Liver (tissue), 3 donors: ENCODE measurements around the gene FAM131C.
"Not testable (repeated sequence)": the region's sequence is repeated elsewhere in the genome, so short reads cannot be mapped to it uniquely, and the experiment has no call there.

Experiments
- CTCF ChIP-seq: fragments of 150-350 bp; IDR thresholded peaks from 2 replicates; pipeline ENCODE4 v1.5.1; 2017; ENCODE audit warnings: improper control_type of control experiment, low read depth, low read length; ENCODE audit not compliant: missing input control
- EGR1 ChIP-seq, 2 donors: IDR thresholded peaks; 2 replicates each; pipeline ENCODE4 v1.6.1; 2016 to 2018; ENCODE audit warnings: antibody characterized with exemption in 2 of 2, low read depth in 2 of 2
- TF ChIP-seq, protein P1 (sequence below): IDR thresholded peaks from 2 replicates; pipeline ENCODE4 v1.6.1; 2016; ENCODE audit warnings: antibody characterized with exemption
- donor health status: healthy.
- donor health status: healthy.

DNA sequence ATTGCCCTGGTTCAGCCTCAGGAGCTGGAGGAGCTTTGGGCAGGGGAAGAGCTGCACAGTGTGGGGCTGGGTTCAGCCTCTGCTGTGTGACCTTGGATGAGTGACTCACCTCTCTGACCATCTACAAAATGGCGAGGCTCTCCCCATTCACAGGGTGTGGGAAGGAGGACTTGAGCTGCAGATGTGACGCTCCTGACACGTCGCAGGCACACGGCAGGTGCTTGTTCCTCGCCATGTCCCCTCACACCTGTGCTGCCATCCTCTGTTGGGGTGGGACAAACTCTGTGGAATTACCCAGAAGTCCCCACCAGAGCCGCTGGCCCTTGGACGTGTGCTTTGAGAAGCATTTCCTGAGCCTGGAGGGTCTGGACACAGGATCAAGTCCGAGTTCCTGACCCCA is 52.6 kb downstream of the FAM131C start:
- not testable (repeated sequence) for TF ChIP-seq CTCF; EGR1 (IDR thresholded peaks at IDR 0.05; ENCODE audit: low read depth in 2 of 2)
- TF ChIP-seq, protein P1, sequence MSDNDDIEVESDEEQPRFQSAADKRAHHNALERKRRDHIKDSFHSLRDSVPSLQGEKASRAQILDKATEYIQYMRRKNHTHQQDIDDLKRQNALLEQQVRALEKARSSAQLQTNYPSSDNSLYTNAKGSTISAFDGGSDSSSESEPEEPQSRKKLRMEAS, result not testable (repeated sequence)
